HG02798 (cell line): Measurements from ENCODE around the gene PHLDB2.
"Not testable (repeated sequence)": the region's sequence is repeated elsewhere in the genome, so short reads cannot be mapped to it uniquely, and the experiment has no call there.

Source experiments
- ATAC-seq: cut with Tn5 transposase; IDR thresholded peaks from one replicate; pipeline ENCODE4 v1.9.1; 2021; ENCODE audit warnings: mild to moderate bottlenecking; ENCODE audit not compliant: unreplicated experiment, poor library complexity

PHLDB2 gene

DNA sequence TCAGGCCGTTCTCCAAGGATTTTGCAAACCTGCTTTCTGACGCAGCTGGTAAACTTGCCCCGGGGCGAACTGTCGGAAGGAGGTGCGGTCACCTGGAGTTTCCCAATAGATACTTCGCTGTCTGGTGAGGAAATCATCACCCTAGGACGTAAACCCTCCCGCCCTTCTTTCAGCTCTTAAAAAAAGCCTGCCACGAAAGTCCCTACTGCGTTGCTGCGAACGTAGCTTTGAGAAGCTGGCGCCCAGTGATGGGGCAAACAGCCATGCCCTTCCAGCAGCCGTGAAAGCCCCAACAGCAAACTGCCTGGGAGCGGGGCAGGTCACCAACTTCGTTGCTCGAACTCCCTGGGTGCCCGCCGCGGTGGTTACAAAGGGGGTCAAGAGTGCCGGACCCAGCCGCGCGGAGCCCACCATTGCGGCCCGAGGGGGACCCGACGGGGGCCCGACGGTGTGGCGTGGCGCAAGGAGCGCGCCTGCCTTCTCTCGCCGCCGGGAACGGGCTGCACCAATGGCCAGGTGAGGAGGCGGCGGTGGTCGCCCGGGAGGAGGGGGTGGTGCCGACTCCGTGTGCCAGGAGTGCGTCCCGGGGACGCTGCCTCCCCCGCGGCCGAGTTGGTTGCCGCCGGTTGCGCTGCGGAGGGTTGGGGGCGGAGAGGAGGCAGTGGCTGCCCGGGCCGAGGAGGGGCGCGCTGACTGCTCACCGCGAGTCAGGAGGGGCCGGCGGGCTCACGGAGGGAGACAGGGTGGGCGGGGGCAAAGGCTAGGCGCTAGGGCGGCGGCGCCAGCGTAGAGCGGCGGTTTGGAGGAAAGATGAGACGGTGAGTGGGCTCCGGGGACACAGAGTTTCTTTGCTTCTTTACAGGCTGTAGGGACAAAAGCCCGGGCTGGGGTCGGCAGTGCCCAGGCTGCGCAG lies at the start of gene PHLDB2:
Gene PHLDB2 (plus strand): TSS at position 205 of the 913 bp plus-strand sequence. CDS start 24,813 bp downstream, outside the sequence.
- no peak for ATAC-seq

DNA sequence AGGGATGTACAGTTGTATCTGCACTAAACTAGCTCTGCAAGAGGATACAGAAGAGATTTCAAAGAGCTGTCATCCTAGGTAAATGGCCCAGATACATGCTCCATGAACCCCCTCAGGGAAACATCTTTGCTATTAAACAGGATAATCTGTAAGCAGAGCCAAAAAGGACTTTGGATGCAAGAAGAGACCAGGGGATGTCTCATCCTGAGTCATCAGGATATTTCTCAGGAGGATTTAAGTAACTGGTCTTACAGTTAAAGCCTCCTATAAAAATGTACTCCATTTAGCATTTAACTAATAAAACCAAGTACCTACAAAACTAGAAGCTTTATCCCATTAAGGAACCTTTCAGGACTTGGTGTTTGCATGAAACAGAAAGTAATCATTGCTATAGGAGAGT lies 48.2 kb upstream of the PHLDB2 start:
- no peak for ATAC-seq

DNA sequence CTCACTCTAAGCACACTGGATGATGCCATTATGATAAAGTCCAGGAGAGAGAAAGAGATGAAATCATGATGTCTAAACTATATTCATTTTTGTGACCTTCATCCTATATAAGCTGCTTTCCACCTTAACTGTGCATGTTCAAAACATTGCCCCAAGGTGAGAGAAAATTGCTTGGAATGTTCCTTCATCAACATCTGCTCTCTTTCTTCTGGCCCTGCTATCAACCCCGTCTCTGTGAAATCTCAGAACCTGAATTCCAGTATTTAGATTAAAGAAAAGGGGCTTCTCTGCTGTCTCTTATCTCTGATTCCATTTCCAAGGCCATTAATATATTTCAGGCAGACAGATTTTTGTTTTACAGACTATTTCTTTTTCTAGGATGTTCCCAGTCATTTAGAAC lies 47.3 kb upstream of the PHLDB2 start:
- no peak for ATAC-seq

DNA sequence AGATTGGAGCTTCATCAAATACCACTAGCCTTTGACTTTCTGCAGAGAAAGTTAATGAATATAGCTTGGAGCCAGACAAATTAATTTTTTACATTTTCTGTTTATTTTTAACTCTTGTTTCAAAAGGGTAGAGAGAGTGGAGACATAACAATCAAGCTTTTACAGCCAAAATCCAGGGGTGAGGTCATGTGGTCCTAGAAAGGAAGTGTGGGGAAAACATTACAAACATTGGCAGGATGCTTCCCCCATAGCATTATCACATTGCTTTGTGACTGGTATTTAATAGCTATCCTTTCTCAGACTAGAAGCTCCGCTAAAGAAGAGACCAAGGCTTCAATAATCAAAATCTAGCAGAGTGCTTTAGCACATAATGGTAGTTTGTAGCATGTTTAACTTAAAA lies 46.4 kb upstream of the PHLDB2 start:
- ATAC-seq, result no peak

DNA sequence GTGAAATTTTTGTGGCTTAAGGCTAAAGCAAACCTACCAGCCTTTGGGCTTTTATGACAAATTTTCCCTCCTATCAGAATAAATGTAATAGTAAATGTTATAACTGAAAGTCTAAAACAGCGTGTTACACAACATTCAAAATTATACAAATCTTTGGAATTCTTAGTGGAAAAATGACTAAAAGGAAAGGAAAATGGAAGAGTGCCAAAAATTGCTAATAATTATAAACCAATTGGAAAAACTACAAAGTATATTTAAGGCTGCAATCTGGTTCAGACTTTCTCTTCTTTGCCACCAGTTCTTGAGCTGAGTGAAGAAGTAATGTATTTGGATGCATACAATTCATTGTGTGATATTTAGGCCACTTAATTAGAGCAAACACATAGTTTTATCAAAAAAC lies 45.6 kb upstream of the PHLDB2 start:
- ATAC-seq, result no peak

DNA sequence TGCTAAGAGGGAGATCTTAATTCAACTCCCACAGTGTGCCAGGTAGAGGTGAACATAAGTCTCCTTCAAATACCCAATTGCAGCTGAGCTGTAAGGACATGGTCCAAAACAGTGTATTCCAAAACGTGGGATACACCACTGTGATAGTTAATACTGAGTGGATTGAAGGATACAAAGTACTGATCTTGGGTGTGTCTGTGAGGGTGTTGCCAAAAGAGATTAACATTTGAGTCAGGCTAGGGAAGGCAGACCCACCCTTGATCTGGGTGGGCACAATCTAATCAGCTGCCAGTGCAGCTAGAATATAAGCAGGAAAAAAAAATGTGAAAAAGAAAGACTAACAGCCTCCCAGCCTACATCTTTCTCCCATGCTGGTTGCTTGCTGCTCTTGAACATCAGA lies 45.1 kb upstream of the PHLDB2 start:
- no peak for ATAC-seq

DNA sequence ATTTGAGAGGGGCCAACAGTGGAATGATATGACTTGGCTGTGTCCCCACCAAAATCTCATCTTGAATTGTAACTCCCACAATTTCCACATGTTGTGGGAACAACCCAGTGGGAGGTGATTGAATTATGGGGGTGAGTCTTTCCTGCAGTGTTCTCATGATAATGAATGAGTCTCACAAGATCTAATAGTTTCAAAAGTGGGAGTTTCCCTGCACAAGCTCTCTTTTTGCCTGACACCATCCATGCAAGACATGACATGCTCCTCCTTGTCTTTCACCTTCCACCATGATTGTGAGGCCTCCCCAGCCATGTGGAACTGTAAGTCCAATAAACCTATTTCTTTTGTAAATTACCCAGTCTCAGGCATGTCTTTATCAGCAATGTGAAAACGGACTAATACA lies 42.3 kb upstream of the PHLDB2 start:
- ATAC-seq, result not testable (repeated sequence)

DNA sequence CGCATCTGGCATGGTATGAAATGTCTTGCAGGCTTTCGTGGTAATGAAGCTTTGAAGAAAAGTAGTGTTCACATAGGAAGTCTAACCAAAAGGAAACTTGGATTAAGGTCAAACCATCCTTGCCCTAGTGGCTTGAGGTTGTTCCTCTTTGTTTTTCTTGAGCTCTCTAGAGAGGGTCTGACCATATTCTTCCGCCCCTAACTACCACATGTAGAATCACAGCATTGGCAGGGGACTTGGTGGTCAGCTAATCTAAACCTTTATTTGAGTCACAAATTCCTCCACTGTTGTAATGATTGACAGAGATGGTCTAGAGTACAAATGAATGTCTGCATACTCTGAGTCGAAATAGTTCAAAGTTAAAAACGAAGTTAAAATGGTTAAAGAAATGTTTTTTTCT lies 39.1 kb upstream of the PHLDB2 start:
- no peak for ATAC-seq

DNA sequence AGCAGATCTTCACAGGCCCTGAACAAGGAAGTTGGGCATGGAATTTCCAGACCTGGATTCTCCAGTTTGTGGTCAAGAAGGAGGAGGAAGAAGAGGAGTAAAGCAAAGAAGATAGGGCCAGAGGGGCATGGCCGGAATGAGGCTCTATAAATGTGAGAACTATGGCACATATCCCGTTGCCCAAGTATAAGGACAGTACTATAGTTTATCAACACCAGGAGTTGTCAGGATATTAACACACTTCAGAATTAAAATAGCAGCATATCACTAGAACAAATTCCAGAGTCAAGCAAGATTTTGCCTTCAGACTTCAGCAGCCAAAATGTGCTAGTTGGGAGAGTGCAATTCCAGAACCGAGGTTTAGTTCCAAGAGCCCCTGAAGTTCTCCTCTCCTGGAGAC lies 38.4 kb upstream of the PHLDB2 start:
- no peak for ATAC-seq

DNA sequence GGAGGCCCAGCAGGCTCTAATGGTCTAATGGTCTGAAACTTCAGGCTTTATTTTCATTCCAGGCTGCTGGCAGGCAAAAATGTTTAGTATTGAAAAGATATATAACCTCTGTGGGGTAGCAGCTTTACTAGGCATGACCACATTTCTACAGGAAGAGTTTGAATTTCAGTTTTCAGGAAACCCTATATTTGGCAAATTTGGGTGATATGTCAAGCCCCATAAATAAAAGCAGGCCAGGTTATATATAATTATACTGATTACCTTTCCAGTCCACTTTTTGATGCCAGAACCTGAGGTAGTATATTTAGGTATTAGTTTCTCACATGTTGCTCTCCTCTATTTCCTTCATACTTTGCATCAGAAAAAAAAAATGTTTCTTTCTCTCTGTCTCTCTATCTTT lies 37.2 kb upstream of the PHLDB2 start:
- ATAC-seq, result no peak

DNA sequence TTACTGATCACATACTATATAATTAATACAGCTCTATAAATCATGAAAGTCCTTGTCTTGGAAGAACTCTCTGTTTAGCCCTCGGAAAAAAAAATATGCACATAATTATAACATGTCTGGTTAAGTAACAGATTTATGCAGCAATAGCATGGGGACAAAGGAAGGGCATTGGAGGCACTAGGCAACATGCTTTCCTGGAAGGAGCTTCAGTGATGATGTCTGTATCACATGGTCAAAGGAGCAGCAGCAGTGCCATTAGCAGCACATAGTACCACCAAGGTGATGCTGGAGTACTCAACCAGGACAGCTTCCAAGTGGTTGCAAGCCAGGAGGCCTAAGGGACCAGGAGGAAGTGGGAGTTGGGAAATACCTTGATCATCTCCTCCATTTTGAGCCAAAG lies 36.3 kb upstream of the PHLDB2 start:
- ATAC-seq, result no peak

DNA sequence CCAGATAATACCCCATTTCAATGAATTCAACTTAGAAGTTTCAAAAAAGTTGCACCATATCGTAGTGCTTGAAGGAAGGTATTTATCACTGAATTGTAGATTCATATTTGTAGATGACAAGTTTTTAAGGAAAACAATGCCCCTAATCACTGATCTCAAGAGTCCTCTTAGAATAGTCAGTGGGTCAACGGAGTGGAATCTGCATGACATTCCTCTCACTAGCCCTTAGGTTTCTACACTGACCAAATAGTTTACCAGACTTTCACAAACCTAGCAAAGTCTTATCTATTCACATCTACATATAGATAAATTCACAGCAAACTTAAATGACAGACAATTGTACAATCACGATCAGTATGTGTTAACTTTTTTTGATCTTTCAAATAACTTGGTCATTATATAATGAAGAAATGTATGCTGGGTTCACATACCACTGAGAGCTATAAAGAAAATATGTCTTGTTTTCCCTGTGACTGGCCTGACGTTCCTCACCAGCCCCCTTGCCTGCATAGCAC lies 35.7 kb upstream of the PHLDB2 start:
- ATAC-seq, result no peak

DNA sequence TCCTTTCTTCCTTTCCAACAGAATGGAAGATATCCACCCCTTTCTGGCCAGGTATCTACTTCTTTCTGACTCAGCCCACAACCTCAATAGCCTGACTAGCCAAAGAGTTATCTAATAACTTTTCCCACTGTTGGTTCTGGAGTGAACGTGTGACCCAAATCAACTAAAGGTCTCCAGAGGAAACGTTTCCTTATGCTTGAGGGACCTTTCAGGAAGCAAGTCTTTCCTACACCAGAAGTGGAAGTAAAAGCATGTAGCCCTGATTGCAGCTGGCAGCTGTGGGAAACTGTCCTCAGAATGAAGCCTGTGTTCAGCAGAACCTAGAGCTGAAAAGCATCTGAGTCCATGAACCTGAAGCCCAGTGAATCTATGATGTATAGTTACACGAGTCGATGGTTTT lies 34.7 kb upstream of the PHLDB2 start:
- no peak for ATAC-seq

DNA sequence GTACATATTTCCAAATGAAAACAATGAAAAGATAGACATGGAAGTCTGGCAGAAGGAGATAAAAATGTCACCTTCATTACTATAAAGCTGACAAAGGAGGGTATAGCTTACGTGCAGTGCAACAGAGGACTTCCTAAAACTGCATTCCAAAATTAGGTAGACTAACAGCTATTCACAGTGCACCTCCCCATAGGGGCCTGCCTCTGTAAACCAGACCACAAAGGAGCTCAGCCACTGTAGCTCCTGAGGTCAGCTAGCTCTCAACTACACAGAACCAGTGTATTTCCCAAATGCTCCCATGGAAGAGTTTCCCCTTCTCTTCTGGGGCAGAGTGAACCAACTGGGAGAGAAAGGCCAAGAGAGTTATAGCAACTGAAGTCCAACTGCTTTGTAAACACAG lies 31.2 kb upstream of the PHLDB2 start:
- no peak for ATAC-seq

DNA sequence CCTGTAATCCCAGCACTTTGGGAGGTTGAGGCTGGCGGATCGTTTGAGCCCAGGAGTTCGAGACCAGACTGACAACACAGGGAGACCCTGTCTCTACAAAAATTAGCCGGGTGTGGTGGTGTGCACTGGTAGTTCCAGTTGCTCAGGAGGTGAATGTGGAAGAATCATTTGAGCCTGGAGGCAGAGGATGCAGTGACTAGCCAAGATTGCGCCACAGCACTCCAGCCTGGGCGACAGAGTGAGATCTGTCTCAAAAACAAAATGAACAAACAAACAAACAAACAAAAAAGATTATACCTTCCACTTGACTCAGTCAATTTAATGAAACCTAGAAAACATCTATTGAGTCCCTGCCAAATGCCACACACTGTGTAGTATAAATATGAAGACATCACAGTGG lies 30.5 kb upstream of the PHLDB2 start:
- no peak for ATAC-seq

DNA sequence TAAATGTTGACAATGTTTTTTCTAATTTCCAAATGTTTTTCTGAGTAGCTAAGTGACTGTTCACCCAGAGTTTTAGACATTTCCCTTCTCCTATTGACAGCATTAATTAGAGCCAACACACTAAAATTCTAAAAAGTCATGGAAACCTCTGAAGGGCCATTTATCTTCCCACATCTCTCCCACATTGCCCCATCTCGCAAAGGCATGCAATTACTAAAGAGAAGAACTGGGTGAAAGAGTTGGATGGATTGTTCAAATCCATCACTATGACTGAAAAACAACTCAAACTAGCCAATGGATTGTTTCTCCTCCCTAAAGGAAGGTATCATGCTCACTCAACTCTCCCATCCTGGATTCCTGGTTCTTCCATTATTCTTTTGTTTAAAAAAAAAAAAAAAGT lies 30.0 kb upstream of the PHLDB2 start:
- ATAC-seq, result no peak

DNA sequence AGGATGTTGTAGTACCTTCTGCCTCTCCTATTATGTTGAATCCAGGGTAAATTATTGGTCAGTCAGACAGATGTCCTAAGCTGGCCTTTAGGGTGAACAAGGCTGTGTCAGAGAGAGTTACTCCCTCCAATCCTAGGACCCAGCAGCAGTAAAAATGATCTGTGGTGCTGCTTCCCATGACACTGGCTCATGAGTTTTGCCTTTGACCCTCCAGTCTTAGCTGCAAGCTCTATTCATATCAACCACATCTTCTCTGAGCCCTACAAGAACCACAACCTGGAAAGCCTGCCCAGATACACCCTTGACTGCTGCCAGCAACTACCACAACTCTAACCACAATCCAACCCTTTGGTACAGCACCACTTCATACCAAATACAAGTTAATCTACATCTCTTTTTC lies 27.2 kb upstream of the PHLDB2 start:
- ATAC-seq, result no peak

DNA sequence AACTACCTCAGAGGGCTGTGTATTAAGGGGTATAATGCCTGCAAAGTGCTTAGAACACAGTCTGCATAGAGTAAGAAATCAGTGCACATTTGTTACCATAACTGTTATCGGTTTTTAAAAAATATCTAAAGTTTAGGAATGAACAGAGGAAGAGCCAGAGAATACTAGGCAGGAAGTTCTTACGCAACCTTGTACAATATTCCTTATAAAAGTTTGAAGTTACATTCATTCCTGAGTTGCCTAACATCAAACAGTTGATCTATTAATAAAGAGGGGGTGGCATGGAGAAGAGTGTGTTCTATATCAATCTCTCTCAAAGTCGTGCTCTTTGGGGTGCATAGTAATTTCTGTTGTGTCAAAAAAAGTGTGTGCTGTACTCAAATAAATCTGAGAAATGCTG lies 22.0 kb upstream of the PHLDB2 start:
- ATAC-seq, result no peak

DNA sequence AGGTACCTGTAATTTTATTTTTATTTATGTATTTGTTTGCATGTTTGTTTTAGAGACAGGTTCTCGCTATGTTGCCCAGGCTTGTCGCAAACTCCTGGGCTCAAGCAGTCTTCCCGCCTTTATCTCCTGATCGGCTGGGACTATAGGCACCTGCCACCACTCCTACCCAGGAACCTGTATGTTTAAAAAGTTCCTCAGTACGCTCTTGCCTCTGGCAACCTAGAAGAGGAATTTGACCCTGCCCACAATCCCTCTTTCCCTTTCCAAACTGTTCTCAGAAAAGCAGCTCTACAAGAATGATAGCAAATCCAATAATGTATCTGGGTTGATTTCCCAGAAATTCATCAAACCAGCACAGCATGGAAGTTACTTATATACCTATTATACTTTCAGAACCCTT lies 20.9 kb upstream of the PHLDB2 start:
- ATAC-seq, result no peak

DNA sequence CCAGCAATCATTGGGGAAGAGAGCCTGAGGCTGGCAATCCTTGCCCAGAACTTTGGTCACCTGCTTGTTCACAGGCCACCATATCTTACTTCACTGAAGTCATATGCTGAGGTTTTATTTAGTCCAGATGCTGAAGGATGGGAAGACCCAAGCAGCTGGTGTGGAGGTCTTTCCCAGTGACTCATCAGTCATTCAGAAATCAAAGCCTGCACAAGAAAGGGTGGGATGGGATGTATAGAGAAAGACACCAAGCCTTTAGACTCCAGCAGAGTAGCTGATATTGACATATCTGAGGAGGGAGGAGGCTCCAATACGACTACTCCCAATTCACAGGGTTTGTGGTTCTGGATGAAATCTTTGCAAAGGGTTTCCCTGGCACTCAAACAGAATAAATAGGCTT lies 13.0 kb upstream of the PHLDB2 start:
- ATAC-seq, result no peak

DNA sequence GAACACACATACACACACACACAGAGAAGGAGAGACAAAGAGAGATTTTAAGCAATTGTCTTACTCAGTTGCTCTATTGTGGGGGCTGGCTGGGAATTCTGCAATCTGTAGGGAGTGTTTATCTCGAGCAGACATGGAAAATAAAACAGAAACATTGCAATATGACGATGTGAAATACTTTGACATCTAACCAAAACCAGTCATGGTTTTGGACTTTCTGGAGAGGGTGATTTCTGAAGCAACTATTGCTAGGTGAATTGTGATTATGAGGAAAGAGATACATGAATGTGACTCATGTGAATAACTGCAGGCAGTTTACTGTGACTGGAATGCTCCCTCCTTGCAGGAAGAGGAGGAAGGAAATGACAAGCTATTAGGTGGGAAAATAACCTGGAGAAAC lies 12.3 kb upstream of the PHLDB2 start:
- no peak for ATAC-seq

DNA sequence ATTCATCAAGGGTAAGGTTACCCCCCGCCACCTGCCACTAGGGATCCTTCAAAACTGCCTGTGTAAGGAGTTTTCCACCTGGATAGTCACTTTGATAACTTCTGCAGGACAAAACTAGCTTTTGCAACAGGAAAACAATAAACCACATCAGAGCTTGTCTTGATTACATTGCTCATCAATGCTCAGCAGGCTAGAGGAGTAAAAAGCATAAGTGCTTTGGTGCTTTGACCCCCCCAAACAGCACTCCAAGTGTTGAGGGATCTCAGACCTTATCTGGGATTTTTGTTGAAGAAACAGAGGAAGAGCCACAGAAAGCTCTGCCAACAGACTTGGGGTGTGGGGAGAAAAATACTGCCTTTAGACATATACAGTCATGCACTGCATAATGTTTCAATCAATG lies 10.8 kb upstream of the PHLDB2 start:
- no peak for ATAC-seq
